Stimulated activated CD4-positive, alpha-beta T cell treated with anti-CD3 and anti-CD28 coated beads, TNF-alpha, amount 100 ng/mL, for 48 hours (primary cell): Measurements from ENCODE around the gene ANKRD29.
A peak's percentile ranks its signal among the peaks of the same experiment; 100 is the strongest.
"Not testable (repeated sequence)": the region's sequence is repeated elsewhere in the genome, so short reads cannot be mapped to it uniquely, and the experiment has no call there.

Experiments
- DNase-seq, 3 donors: peaks; one replicate each; pipeline ENCODE4 v3.0.0-alpha.2; 2020; ENCODE audit warnings: low read depth in 3 of 3

ANKRD29 gene

GRCh38 chr18:23616258-23616657 is 46.5 kb downstream of the ANKRD29 start:
- DNase-seq = no peak

- no peak for DNase-seq
Observed at GRCh38 chr18:23614891-23615290, 47.8 kb downstream of the ANKRD29 start.

- DNase-seq = no peak
Observed at GRCh38 chr18:23614413-23614812, 48.3 kb downstream of the ANKRD29 start.

GRCh38 chr18:23613091-23613475 is 49.6 kb downstream of the ANKRD29 start:
- DNase-seq = not testable (repeated sequence)

GRCh38 chr18:23612434-23613090 is 50.1 kb downstream of the ANKRD29 start:
- no peak for DNase-seq

GRCh38 chr18:23609390-23610023 is 53.2 kb downstream of the ANKRD29 start:
- no peak for DNase-seq

- DNase-seq = no peak
Observed at GRCh38 chr18:23608211-23608610, 54.5 kb downstream of the ANKRD29 start.

GRCh38 chr18:23605941-23606340 is 56.8 kb downstream of the ANKRD29 start:
- DNase-seq = no peak

GRCh38 chr18:23599809-23600208 is 62.9 kb downstream of the ANKRD29 start:
- DNase-seq = no peak

- DNase-seq = no peak
Observed at GRCh38 chr18:23596183-23596582, 66.5 kb downstream of the ANKRD29 start.

GRCh38 chr18:23595591-23595990 is 67.1 kb downstream of the ANKRD29 start:
- no peak for DNase-seq

- DNase-seq = no peak
Observed at GRCh38 chr18:23593720-23594119, 69.0 kb downstream of the ANKRD29 start.

GRCh38 chr18:23592911-23593310 is 69.8 kb downstream of the ANKRD29 start:
- no peak for DNase-seq

- DNase-seq = no peak
Observed at GRCh38 chr18:23591011-23591410, 71.7 kb downstream of the ANKRD29 start.

- no peak for DNase-seq
Observed at GRCh38 chr18:23588836-23589560, 73.7 kb downstream of the ANKRD29 start.

GRCh38 chr18:23587220-23587642 is 75.5 kb downstream of the ANKRD29 start:
- DNase-seq = no peak

- DNase-seq = peak; percentile 78 to 88 (median 86)
Observed at GRCh38 chr18:23586249-23587196, 76.2 kb downstream of the ANKRD29 start, which contains the start of gene NPC1. Gene NPC1 (minus strand): TSS chr18:23586506. CDS start chr18:23586343, 163 bp downstream.

- DNase-seq = no peak
Observed at GRCh38 chr18:23585897-23586248, 76.8 kb downstream of the ANKRD29 start.

GRCh38 chr18:23585007-23585871 is 77.5 kb downstream of the ANKRD29 start:
- DNase-seq = no peak
